ENCODE results near the gene GDF15. TPM values are rescaled to one million over a fixed set of nuclear protein-coding genes. Genes with fewer than 3 reads are reported as not detected.
"Not testable (repeated sequence)": the region's sequence is repeated elsewhere in the genome, so short reads cannot be mapped to it uniquely, and the experiment has no call there.

Gene GDF15
- not detected for total RNA-seq (ENCODE audit: insufficient read depth, low replicate concordance)

DNA sequence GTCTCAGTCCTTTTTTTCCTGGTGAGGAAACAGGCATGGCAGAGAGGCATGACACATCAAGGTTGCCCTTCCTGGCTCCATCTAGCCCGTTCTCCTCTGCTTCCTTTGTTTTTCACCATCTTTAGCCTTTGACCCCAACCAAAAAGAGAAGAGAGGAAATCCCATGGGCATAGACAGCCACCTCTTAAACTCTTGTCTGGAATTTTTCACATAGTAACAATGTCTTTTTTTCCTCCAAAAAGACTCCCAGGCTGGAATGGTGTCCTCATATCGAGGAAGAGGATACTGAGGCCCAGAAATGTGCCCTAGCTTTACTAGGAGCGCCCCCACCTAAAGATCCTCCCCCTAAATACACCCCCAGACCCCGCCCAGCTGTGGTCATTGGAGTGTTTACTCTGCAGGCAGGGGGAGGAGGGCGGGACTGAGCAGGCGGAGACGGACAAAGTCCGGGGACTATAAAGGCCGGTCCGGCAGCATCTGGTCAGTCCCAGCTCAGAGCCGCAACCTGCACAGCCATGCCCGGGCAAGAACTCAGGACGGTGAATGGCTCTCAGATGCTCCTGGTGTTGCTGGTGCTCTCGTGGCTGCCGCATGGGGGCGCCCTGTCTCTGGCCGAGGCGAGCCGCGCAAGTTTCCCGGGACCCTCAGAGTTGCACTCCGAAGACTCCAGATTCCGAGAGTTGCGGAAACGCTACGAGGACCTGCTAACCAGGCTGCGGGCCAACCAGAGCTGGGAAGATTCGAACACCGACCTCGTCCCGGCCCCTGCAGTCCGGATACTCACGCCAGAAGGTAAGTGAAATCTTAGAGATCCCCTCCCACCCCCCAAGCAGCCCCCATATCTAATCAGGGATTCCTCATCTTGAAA lies at the start of gene GDF15:
Gene GDF15, plus strand, starts transcription at position 484 of the 868 bp plus-strand sequence. Its CDS starts 32 bp downstream, at position 516.
- no peak for DNase-seq (ENCODE audit: low spot score)

DNA sequence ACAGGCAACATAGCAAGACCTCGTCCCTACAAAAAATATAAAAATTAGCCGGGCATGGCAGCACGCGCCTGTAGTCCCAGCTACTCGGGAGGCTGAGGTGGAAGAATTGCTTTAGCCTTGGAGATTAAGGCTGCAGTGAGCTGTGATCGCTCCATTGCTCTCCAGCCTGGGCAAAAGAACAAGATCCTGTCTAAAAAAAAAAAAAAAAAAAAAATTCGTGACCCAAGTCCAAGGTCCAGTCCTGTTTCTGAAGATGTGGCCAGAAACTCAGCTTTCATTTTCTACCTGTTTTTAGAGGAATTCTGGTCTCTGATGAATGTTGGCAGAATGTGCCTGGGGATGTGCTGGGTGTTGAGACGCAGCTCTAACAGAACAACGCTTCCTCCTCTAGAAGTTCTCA lies 47.4 kb upstream of the GDF15 start:
- DNase-seq (ENCODE audit: low spot score): no peak

- no peak for DNase-seq (ENCODE audit: low spot score)
These were observed 46.2 kb upstream of the GDF15 start for GRCh38 chr19:18339723-18340122.

GRCh38 chr19:18340190-18340989 lies 45.6 kb upstream of the GDF15 start, which contains the start of gene PGPEP1:
PGPEP1 (plus strand) TSS chr19:18340598; CDS start chr19:18340682, 84 bp downstream.
- peak; percentile 61 for DNase-seq (ENCODE audit: low spot score)

DNA sequence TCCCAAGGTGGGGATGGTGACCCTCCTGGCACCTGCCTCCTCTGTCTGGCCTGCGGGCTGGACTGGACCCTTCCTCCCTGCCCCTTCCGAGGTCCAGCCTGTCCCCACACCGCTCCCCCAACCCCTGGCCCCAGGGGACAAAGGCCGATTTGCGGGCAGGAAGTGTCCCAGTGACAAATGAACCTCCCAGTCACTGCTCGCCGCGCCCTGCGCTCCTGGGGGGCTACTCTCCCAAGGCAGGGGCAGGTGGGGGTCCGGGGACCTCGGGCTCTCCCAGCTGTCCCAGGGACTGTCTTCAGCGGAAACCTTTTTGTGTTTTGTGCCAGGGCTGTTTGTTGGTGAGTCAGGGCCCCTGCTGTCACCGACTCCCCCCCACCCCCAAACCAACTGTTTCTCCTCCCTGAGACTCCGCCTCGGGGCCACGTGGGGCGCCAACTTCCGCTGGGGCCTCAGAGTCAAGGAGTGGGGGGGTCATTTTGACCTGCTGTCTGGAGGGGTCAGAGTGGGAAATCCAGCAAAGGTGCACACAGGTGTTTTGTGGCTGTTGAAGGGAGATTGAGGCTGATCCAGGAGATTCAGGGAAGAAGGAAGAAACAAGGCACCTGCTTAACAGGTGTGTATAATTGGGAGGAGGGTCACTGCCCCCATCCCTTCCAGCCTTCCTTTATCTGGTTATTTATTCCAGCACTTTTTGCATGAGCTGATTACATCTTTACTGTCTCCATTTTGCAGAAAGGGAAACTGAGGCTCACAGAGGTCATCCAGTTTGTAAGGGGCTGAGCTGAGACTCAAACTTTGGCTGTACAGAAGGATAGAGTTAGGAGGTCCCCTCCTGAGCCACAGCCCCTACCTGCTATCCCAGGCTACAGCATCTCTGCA lies 44.7 kb upstream of the GDF15 start:
- DNase-seq (ENCODE audit: low spot score): no peak

DNA sequence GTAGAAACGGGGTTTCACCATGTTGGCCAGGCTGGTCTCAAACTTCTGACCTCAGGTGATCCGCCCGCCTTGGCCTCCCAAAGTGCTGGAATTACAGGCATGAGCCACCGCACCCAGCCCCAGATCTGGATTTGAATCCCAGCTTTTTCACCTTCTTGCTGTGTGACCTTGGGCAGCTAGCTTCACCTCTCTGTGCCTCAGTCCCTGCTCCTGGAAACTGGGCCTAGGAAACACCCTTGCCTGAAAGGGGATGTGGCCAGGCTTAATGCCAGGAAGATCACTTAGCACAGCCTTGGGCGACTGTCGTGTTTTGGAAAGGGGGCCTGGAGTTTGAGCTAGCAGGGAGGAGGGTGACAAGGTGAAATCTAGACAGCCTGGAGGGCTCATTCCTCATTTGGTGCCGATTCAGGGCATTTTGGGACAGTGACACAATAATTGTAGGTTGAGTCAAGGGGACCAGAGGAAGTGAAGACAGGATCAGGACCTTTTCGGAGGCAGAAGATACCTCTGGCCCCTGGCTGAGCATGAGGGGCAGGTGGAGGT lies 43.8 kb upstream of the GDF15 start:
- DNase-seq (ENCODE audit: low spot score): no peak

DNA sequence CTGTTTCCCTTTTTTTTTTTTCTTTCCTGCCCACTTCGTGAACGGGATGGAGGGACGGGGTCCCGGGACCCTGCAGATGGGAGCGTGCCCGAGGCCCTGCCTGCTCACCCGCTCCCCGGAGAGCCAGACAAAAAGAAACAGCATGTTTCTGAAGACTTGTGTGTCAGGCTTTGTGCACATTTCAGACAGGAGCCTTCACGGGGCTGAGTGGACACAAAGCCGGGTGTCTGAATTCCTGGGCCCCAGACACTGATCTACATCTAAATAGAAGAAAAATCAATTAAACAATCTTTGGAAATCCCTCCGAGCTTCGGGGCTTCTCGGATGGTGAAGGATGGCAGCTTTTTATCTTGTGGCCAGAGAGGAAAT lies 41.4 kb upstream of the GDF15 start:
- no peak for DNase-seq (ENCODE audit: low spot score)

GRCh38 chr19:18345296-18345695 lies 40.7 kb upstream of the GDF15 start:
- no peak for DNase-seq (ENCODE audit: low spot score)

GRCh38 chr19:18346091-18346490 lies 39.9 kb upstream of the GDF15 start:
- DNase-seq (ENCODE audit: low spot score): no peak

DNA sequence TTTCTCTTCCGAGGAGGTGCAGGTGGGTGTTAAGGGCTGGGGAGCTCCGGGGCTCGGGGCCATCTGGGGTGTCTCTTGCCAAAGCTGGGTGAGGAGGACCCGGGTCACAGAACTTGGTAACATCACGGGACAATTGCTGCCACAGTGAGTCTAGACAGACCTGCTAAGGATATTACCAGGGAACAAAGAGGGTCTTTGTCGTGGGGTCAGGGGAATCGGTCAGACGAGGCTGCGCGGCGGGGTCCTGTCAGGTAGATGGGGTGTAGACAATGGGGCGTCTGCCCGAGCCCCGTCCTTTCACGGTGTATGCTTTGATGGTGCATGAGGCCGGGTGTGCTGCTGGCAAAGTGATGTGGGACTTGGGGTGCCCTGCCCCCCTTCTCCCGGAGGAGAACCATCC lies 37.8 kb upstream of the GDF15 start:
- DNase-seq (ENCODE audit: low spot score): no peak

GRCh38 chr19:18348818-18349339 lies 37.1 kb upstream of the GDF15 start:
- DNase-seq (ENCODE audit: low spot score): not testable (repeated sequence)

- peak; percentile 35 for DNase-seq (ENCODE audit: low spot score)
These were observed 36.3 kb upstream of the GDF15 start for GRCh38 chr19:18349524-18350128.

DNA sequence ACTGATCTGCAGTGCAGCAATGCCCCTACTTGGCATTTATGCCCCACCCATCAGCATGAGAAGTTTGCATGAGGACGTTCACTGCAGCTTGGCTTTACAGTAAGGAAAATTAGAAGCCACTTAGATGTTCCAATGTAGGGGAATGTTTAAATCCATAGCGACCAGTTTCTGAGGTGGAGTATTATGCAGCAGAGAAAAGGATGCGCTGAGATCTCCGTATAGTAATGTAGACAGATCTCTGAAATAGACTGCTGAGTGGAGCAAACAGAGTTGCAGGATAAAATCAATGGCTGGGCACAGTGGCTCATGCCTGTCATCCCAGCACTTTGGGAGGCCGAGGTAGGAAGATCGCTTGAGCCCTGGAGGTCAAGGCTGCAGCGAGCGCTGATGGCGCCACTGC lies 35.5 kb upstream of the GDF15 start:
- no peak for DNase-seq (ENCODE audit: low spot score)

GRCh38 chr19:18351544-18351943 lies 34.4 kb upstream of the GDF15 start:
- DNase-seq (ENCODE audit: low spot score): no peak

GRCh38 chr19:18353378-18354005 lies 32.5 kb upstream of the GDF15 start:
- DNase-seq (ENCODE audit: low spot score): no peak

- DNase-seq (ENCODE audit: low spot score): not testable (repeated sequence)
These were observed 31.2 kb upstream of the GDF15 start for GRCh38 chr19:18354743-18355142.

DNA sequence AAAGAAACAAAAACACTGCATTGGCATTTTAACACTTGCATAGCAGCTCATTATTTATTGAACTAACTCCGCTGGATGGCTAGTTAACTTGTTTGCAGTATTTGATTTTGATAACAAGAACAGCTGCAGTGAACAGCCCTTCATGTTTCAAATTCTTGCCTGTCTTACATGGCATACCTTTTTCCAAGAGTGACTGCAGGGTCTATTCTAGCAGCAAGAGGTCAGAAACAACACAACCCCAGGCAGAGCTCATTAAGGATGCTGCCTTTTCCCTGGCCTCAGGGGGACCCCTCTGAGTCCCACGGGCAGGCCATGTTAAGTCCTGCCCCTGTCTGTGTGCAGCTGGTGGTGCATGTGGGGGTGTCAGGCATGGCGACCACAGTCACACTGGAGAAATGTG lies 28.9 kb upstream of the GDF15 start:
- no peak for DNase-seq (ENCODE audit: low spot score)

GRCh38 chr19:18361646-18362045 lies 24.3 kb upstream of the GDF15 start:
- DNase-seq (ENCODE audit: low spot score): no peak

- no peak for DNase-seq (ENCODE audit: low spot score)
These were observed 22.9 kb upstream of the GDF15 start for GRCh38 chr19:18362934-18363542.

GRCh38 chr19:18363787-18364186 lies 22.2 kb upstream of the GDF15 start:
- no peak for DNase-seq (ENCODE audit: low spot score)

All from umbilical cord (tissue), 2 donors.